IPS-11a (cell line): ENCODE results near the gene IL2RA.

Experiments used
- H3K4me3 ChIP-seq: one replicate; pipeline ENCODE4 v1.5.1; 2013; ENCODE audit warnings: low read depth, low read length, control low read depth

IL2RA gene

DNA sequence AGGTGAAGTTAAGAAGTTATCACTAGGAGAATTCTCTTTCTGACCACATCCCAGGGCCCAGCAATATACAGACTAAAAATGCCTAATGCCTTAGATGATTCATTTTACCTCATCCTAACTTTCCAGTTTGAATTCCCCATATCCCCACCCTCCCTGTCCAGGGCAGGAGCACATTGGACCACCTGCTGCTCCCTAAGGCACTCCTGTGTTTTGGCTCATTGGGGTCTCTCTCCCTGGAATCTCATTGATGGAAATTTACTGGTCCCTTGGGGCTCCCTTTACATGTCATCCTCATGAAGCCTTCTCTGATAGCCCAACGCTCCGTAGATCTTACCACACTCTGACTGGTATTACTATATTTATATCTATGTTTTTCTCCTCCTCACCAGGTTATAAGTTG is 2.7 kb downstream of the IL2RA start:
- H3K4me3 ChIP-seq: no peak overlapping the region

DNA sequence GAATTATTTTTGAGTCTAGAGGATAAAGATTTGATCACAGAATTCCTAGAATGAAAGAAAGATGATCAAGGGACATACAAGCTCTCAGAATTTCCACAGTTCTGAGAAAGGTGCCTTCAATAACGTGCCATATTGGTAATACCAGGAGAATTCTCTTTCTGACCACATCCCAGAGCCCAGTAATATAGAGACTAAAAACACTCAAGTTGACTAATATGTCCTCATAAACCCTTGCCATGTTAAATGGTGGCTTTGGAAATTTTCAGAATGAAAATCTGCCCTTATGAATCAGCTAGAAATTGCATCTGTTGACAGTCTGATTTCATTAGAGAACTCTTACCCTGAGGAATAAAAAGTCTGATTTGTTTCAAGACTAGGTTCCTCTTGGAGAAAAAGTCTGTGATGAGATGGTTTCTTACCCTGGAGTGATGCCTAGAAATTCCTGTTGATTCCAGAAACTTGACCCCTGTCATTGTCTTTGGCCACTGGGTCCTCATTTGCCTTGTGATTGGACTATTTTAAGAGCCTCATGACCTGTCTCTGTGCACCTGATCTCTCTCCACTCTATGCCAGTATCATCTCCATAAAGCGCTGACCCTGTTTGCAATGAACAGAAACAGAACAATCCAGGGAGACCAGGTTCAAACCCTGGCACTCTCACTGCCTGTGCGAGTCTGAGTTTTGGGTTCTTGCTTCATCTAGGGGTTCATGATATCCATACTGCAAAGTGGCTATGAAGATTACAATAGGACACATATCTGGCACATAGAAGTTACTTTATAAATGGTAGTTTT is 3.3 kb downstream of the IL2RA start:
- H3K4me3 ChIP-seq: no peak overlapping the region

DNA sequence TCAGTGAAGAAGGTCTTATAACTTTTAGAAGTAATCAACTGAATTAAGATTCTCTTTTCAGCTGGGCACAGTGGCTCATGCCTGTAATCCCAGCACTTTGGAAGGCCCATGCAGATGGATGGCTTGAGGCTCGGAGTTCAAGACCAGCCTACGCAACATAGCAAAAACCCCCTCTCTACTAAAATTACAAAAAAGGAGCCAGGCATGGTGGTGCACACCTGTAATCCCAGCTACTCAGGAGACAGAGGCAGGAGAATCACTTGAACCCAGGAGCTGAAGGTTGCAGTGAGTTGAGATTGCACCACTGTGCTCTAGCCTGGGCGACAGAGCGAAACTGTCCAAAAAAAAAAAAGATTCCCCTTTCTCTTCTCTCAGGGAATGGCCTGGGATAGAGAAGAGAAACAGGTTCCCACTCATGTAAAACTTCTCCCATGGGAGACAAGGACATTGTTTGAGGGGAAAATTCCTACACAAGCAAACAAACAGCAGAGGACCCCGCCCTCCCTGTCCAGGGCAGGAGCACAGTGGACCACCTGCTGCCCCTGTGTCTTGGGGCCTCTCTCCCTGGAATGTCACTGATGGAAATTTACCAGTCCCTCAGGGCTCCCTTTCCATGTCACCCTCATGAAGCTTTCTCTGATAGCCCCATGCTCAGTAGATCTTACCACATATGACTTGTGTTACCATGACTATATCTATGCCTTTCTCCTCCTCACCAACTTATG is 5.6 kb downstream of the IL2RA start:
- H3K4me3 ChIP-seq: no peak overlapping the region

DNA sequence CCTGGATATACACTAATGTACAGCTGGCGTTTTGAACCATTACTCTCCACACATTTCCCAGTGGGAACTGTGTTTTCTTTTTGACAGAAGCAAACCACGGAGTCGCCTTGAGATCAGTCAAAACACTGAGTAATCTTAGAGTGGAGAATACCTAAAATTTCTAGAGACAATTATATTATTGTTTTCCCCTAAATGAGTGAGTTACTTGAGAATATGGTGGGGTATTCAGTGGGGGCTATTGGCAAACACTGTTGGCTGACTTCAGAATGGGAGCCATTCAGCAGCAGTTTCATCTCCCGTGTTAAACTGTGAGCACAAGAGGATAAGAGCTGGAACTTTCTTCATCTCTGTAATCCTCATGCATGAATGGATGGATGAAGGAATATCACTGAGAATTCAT is 6.2 kb downstream of the IL2RA start:
- H3K4me3 ChIP-seq: no peak overlapping the region

DNA sequence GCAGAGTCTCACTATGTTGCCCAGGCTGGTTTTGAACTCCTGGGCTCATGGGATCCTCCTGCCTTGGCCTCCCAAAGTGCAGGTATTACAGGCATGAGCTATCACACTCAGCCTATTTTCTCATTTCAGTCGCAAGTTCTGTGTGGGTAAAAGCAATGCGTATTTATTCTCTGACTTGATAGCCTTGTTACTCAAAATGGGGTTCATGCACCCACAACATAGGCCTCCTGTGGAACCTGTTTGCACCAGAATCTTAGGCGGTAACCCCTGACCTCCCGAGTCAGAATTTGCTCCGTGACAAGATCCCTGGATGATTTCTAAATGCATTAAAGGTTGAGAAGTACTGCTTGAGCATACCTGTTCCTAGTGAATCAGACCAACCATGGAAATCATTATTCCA is 7.3 kb downstream of the IL2RA start:
- H3K4me3 ChIP-seq: no peak overlapping the region

DNA sequence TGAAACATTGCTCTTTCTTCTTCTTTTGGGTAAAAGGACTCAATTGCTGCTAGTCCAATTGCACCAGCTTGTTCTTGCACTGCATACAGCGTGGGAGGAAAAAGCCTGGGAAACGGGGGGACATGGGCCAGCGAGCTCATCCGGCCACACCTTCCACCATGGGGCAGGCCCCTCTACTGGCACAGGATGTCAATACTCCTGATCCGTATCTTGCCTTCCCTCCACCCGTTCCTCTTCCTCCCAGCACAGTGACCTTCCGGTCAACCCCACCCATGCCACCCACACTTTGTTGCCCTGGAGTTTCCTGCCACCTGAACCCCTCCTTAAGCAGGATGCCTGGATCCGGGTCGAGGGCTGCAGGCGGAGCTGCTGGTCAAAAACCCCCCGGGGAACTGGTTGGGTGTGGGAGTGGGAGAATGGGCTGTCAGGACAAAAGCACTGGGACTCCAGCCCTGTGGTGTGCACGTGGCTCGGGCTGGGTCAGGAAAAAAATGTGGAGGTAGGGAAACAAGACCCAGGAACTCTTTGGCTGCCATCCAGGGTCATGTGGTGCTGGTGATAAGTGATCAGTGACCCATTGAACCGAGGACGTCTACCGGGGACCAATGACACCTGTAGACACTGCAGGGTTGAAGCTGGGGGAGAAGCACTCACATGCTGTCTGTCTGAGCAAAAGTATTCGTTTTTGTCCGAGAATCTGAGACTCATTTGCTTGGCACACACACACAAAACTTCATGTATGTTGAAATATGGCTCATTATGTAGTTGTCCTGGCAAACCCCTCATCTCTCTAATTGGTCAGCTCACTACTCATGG is 8.1 kb downstream of the IL2RA start:
- no peak overlapping the region for H3K4me3 ChIP-seq

DNA sequence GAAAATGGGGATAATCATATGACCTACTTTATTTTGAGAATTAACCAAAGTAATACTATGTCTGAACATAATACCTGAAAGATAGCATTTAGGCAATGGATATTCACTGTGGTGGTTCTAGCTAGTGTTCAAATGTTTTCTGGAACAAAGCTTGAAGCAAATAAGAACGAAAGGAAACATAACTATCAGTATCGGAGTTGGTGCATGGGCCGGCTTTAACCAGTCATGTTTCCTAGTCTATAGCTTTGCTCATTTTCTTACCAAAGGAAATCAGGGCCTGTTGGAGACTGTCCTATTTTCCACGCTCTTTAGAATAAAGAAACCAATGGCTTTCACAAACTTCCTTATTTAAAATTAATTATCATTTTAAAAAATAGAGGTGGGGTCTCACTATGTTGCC is 8.9 kb downstream of the IL2RA start:
- no peak overlapping the region for H3K4me3 ChIP-seq

DNA sequence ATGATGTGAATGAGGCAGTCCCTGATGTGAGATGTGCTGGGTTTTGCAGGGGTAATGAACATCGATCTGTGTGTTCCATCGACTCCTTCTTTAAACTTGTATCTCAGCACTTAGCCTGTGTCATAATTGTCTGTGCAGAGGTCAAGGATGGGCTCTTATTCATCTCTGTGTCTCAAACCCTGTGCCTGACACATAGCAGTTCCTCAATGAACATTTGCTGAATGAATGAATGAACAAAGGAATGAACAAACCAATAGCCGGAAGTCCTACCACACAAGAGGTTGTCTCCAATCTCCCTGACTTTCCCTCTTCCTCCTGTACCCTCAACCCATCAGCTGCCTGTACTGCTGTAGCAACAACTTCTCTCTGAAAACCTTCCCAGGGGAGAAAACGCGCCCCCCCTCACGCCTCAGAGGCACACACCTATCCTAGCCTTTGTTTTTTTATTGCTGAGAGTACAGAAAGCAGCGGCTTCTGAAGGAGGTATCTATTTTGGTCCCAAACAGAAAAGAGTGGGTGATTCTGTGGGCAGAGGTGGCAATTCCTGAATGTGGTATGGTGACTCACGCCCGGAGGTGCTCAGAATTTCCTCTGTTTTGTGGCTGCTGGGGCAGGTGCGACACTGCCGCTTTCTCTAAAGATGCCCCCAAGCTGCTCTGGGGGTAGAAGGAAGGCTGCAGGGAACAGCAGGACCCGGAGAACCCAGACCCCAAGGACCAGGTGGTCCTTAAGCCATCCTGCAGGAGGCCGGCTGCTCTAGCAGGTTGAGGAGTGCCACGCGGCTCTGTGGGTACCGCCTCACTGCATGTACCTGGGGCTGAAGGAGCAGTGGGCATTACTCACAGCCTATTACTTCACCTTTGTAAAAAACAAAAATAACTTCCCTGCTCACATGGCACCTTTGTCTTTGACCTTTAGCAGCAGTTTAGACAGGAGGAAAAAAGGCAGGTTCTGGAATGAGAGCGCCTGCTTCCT is 9.6 kb downstream of the IL2RA start:
- H3K4me3 ChIP-seq: no peak overlapping the region

DNA sequence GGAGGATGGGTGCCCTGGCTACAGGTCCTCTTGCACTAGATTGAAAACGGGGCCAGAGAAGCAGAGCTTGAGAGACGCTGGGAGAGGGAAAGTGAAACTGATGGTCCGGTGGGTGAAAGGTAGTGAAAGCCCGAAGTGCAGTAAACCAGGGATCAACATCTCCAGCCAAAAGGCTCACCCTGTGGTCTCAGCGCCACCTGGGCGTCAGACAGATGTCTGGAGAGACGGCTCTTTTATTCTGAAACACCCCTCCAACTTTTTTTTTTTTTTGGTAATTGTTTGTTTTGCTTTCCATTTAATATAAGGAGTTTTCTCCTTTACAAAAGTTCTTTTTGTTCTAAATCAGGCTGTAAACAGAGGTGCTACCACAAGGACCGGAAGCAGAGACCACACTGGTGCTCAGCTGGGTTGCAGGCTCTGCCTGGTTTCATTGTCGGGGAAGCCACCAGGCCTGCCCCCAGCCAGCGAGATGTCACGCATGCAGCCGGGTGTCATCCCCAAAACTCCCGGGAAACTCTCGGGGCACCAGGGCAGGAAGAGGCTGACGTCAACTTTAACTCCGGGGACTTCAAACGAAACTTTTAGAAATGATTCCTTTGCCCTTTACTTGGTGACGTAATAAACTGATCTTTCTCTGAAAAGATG is 11.2 kb downstream of the IL2RA start:
- H3K4me3 ChIP-seq: no peak overlapping the region

DNA sequence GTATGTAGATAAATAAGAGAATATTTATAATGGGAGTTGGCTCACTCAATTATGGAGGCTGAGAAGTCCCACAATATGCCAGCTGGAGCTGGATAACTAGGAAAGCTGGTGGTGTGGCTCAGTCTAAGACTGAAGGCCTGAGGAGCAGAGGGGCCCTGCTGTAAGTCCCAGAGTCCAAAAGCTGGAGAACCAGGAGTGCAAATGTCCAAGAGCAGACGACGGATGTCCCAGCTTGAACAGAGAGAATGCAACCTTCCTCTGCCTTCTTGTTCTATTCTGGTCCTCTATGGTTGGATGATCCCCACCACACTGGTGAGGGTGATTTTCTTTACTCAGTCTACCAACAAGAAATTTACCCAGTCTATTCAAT is 13.2 kb downstream of the IL2RA start:
- no peak overlapping the region for H3K4me3 ChIP-seq

DNA sequence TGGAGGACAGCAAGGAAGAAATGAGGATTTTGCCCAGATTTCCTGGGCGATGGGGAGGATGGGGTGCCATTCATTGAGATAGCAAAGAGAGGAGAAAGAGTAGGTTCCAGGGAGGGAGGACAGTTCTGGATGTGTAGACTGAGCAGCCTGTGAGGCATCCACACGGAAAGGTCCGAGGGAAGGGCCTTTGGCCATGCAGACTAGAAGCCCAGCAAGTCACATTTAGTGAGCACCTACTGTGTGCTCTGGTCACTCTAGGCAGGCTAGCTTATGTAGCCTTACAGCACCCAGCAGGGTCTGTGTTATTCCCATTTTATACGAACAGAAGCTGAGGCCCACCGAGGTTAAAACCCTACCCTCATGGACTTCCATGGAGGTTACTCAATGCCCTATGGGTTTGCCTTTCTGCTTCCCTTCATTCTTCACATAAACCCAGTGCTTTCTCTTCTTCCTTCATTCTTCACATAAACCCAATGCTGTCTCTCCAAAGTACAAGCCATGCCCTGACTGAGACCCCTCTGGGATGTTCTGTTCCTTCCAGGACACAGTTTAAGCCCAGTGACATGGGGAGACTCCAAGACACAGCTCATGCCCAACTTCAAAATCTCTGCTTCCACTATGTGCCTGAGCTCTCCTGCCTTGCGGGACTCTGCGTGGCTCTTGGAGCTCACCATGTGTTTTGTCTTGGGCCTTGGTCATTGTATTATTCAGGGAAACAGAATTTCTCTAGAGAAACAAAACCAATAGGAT is 13.7 kb downstream of the IL2RA start:
- H3K4me3 ChIP-seq: no peak overlapping the region

DNA sequence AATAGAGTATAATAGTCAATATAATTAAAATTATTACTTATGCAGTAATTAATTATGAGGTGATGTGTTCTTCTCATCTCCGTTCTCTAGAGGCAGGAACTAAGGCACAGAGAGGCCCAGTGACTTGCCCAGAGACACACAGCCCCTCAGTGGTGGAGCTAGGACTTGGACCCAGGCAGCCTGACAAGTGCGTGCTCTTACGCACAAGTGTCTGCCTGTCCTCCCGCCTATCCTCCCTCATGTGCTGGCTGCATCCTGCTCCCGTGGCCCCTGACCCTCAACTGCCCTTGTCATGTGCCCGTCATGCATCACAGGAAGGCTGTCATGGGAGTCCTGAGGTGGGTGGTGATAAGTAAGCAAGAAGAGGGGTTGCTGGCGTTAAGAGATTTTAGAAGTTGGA is 14.3 kb downstream of the IL2RA start:
- H3K4me3 ChIP-seq: no peak overlapping the region

DNA sequence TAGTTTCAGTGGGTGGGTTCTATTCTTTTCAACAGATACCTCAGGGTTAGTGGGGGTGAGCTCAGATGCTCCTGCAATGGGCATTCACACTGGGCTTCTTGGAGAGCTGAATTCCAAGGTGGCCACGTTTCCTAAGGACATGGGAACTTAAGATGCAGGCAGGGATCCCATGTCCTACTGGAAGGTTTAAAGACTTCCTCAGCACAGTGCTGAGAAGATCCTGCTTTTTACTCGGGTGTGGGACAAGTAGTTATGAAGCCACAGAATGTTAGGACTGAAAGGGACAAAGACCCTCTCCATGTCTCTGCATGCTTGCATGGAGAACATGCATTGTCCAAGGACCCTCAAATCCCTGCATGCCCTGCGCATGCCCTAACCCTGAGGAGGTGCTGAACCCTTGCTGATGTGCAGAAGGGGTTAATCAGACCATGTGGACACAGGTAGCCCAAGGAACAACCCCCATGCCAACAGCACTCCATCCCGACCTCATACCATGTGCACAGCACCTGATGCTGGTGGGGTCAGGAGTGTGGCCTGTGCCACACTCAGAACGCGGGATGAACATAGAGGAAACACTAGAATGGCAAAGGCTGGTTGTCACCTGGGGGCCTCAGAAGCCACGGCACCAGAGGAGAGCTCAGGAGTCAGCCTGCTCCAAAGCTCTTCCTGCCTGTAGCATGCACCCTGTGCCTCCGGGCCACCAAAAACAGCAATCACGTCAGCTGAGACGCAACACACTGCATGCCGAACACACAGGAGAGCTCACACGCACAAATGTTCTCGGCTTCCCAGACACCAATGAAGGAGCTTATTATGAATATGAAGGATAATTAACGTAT is 15.2 kb downstream of the IL2RA start:
- H3K4me3 ChIP-seq: no peak overlapping the region

DNA sequence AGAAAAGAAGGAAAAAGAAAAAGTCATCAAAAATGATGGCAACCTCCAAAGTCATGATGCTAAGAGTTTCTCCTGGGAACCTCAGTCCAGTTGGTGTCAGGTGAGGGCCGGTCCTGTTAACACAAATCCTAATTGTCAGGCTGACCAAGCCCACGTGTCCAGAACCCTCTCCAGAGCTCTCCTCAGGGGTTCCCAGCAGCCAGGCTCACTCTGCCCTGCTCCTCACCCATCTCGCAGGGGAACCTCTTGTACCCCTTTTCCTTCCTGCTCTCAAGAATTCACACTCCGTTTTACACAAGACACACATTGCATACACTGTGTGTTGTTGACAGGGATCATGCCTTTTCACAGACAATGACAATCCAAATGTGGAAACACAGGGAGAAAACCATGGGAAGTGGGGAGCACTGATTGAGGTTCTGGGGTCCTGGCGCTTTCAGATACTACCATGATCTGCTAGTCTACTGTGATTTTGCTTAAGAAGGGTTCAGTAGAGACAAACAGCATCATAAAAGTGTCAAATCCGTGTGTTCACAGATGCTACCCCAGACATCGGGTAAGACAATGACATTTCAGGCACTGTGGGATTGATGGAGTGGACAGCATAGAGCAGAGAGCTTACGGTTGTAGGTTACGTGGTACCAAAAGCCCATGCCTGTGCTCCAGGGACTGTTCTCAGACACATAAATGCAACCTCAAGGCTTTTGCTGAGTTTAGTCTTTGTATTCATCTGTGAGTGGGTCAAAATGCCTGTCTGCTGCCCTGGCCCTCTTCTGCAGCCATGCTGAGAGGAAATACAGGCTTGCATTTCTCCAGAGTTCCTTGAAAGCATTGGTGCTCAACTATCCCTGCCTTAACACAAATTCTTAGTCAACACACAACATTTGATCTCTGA is 16.0 kb downstream of the IL2RA start:
- H3K4me3 ChIP-seq: no peak overlapping the region

DNA sequence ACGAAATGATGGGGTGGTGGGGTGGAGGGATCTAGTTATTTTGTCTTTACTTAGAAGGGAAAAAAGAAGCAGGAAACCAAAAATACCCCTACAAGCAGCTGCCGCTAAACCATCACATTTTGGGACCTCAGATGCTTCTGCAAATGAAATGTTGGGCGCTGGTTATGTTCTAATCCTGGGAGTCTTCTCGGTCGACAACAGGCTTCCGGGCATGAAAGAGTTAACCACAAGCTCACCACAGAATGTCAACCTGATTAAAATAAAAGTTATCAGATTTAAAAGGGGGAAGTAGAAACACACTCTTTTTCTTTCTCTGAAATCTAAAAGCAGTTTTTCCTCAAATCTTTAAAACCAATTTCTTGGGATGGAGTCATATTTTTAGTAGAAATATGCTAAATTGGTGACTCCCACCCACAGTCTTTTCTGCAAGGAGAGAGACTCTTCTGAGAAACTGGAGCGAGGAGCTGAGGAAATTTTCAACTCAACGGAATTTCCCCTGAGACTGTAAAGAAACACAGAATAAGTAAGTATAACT is 16.8 kb downstream of the IL2RA start:
- H3K4me3 ChIP-seq: no peak overlapping the region

DNA sequence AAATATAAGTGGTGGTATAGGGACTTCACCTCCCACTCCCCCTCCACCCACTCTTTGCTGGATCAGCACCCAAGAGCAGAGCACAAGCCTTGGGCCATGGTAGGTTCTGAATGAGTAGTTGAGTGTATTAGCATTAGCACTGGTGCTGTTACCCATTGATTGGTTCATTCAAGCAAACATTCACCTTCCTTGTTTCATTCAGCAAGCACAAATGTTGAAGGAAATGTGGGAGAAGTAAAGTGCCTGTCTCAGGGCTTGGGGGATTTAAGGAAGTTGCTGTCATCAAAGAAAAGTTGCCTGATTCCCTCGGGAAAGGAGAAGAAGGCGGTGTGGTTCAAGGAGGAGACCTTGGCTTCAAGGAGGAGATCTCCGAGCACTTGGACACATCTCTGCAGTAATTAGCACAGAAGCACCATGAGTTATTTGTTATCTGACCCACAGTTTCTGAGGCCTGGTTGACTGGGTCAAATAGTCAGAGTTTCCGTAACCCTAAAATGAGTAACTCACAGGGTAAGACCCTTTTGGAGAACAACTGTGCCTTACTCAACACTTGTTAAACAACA is 17.3 kb downstream of the IL2RA start:
- H3K4me3 ChIP-seq: no peak overlapping the region

DNA sequence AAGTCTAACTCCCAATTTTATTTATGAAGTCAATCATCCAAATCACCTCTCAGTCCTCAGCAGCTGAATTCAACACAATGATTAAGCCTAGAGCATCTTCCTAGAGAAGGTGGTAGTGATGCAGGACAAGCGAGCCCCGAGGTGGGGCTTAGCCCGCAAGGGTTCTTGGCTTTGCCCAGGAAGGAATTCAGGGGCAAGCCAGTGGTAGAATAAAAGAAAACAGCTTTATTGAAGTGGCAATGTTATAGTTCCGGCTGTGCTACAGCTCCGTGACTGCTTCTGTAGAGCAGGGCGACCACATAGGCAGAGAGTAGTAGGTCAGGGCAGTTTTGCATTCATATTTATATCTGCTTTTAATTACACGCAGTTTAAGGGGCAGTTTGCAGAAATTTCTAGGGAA is 18.1 kb downstream of the IL2RA start:
- H3K4me3 ChIP-seq: no peak overlapping the region
